NCI-H1930 (cell line): Measurements from ENCODE around the gene GALR3.
A peak's percentile ranks its signal among the peaks of the same experiment; 100 is the strongest.
"Not testable (repeated sequence)": the region's sequence is repeated elsewhere in the genome, so short reads cannot be mapped to it uniquely, and the experiment has no call there.

Experiments used
- DNase-seq, 2 experiments: peaks; one replicate each; lab custom pipeline; 2025; lab: John Stamatoyannopoulos, UW

The GALR3 gene, protein sequence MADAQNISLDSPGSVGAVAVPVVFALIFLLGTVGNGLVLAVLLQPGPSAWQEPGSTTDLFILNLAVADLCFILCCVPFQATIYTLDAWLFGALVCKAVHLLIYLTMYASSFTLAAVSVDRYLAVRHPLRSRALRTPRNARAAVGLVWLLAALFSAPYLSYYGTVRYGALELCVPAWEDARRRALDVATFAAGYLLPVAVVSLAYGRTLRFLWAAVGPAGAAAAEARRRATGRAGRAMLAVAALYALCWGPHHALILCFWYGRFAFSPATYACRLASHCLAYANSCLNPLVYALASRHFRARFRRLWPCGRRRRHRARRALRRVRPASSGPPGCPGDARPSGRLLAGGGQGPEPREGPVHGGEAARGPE

DNA sequence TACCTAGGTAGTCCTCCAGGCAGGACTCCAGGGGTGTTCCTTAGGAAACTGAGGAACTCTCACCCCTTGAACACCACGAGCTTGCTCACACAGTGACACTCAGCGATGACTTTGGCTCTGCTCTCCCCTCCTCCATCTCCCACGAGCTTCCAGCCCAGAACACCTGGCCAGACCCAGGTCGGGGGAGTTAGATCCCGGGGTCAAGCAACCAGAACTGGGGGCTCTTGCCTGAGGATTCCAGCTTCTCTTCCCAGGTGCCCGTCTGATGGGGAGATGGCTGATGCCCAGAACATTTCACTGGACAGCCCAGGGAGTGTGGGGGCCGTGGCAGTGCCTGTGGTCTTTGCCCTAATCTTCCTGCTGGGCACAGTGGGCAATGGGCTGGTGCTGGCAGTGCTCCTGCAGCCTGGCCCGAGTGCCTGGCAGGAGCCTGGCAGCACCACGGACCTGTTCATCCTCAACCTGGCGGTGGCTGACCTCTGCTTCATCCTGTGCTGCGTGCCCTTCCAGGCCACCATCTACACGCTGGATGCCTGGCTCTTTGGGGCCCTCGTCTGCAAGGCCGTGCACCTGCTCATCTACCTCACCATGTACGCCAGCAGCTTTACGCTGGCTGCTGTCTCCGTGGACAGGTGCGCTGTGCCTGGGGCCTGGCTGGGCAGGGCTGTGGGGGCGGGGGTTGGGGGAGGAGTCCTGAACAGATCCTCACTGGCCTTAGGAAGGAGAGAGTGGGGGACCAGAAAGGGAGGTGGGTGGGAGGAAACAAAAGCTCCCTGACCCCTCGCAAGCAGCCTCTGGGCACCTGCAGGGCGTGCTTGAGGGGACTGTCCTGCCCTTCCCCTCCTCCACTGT lies at the start of gene GALR3:
Gene GALR3 (plus strand): TSS at position 249 of the 852 bp plus-strand sequence. CDS start 25 bp downstream, at position 274.
- DNase-seq: no peak

DNA sequence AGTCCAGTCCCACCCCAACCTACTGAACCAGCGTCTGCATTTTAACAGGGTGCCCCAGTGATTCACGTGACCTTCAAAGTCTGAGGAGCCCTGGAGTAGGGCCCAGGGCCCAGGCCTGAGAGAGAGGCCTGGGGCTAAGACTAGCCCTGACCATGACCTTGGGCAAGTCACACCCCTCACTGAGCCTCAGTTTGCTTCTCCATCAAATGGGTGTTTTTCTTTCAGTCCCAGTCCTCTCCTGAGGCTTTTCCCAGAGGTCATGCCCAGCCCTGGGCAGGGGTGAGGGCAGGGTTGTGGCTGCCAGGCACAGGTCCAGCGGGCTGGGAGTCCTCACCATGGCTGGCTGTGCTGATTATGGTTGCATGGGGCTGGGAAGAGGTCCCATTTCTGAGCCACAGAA lies 48.5 kb upstream of the GALR3 start:
- no peak for DNase-seq

DNA sequence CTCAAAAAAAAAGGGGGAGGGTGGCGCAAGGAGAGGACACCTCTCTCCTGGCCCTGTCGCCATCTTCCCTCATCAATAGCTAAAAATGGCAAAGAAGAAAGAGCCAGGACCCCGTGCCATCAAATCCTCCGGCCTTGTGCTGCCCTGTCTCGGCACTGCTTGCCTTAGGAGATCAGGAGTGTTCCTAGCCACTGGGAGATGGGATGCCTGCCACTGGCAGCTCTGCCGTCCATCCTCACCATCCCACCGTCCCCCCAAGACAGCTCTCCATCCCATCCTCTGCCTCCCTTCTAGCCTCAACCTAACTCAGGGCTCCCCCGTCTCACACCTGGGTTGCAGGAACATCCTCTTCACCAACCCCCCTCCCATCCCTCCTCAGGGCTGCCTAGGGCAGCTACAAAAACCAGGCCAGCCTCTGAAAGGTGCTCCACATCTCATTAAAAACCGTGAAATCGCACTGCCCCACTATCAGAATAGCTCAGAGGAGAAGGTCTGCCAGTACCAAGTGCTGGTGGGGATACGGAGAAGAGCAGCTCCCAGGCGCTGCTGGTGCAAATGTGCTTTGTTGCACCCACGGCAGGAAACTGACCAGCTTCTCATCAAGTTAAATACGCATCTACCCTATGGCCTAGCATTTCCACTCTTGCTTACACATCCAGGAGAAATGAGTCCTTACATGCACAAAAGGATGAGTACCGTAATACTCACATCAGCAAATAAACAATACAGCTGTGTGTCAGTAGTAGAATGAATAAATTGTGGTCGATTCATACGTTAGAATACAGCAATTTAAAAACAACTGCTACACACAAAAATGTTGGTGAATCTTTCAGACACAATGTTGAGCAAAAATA lies 47.2 kb upstream of the GALR3 start:
- no peak for DNase-seq

DNA sequence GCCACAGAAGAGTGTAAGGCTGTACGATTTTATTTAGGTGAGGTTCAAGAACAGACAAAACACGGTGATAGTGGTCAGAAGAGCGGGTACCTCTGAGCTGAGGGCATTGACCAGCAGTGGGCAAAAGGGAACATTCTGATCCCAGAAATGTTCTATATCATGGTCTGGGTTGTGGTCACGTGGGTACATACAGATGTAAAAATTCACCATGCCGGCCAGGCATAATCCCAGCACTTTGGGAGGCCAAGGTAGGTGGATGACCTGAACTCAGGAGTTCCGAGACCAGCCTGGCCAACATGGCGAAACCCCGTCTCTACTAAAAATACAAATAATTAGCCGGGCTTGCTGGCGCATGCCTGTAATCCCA lies 46.6 kb upstream of the GALR3 start:
- DNase-seq: no peak

DNA sequence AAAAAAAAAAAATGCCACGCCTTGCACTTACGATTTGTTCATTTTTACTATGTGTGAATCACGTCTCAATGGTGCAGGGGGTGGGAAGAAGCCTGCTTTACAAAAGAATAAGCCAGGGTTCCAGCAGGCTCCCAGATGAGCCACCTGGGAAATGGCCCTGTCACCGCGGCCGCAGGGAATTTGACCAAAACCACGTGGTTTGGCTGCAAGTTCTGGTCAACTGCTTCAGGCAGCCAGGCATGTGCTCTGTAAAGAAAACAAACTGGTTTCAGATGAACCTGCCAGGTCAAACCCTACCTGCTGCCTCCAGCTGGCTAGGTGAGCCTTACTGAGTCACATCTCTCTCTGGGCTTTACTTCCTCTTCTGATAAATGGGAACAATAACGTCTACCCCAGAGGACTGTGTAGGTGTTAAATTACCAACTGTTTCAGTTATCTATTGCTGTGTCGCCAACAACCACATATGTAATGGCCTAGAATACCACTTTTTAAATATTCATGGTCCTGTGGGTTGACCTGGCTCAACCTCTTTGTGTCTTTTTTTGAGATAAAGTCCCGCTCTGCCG lies 46.0 kb upstream of the GALR3 start:
- no peak for DNase-seq

DNA sequence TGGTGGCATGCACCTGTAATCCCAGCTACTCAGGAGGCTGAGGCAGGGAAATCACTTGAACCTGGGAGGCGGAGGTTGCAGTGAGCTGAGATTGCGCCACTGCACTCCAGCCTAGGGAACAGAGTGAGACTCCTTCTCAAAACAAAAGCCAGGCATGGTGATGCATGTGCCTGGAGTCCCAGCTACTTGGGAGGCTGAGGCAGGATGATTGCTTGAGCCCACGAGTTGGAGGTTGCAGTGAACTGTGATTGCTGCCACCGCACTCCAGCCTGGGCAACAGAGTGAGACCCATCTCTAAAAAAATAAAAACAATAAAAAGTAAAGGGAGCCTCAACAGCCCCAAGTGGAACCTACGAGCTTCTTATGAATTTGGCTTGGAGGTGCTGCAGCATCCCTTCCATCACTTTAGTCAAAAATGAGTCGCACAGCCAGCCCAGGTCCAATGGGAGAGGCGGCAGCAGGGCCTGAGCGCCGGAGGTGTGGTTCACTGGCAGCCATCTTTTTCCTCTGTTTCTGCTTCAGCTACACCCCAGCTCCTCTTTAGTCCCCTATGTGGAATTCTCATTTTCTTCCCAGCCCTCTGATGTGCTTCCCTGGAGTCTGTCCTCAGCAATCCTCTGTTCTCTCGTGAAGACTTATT lies 44.7 kb upstream of the GALR3 start:
- no peak for DNase-seq

DNA sequence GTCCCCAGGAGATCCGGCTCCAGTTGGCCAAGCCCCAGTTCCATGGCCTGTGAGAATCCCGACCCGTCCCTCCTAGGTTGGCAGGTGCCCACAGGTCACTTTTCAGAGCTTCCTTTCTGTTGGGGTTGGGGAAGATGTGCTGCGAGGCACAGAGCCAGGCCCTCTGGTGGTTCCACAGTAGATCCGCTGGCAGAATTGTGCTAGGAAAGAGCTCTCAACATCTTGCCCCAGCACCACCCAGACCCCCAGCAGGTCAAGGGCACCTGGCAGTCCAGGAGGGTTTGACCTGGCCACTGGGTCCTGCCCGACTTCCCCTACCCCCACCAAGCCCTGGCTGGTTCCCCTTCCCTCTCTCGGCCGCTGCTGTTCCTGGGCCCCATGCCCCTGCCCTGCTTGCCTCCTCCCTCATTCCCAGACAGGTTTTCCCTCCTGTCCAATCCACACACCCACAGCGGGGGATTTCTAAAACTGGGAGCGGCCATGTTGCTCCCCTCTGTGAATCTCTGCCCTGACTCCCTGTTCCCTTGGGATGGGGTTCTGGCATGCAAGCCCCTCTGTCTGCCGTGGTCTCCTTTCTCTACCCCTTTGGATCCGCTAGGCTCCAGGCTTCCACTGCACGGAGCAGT lies 41.6 kb upstream of the GALR3 start:
- DNase-seq: no peak

DNA sequence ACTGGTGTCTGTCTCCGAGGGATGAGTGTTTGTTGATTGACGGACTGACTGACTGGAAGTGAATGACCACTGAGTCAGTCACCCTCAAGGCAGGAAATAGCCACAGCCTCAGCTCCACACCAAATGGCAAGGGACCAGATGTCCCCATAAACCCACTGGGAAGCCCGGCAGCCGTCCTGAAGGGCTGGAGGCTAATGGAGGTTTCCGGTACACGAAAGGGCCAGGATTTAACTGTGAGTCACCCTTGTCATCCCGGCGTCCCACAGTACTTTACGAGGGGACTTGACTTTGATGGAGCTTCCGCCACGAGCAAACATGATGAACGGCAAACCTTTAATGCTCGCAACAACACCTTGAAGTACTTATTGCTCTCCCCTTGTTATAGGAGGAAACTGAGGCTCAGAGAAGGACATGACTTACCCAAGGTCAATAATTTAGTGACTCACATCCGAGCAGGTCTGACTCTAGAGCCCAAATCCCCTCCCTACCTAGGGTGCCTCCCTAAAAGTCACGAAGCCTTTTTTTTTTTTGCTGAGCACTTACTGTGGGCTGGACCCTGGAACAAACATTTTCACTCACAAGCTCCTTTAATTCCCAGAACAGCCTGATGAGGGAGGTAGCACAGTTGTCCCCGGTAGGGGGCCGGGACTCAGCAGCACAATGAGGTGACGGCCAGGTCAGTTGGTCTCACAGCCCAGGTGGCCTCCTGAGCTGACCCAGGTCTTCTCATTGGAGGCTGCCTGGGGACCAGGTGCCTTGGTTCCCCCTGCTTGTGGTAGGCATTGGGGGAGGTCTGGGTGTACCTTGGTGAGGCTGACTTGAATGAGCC lies 40.6 kb upstream of the GALR3 start:
- DNase-seq: no peak

DNA sequence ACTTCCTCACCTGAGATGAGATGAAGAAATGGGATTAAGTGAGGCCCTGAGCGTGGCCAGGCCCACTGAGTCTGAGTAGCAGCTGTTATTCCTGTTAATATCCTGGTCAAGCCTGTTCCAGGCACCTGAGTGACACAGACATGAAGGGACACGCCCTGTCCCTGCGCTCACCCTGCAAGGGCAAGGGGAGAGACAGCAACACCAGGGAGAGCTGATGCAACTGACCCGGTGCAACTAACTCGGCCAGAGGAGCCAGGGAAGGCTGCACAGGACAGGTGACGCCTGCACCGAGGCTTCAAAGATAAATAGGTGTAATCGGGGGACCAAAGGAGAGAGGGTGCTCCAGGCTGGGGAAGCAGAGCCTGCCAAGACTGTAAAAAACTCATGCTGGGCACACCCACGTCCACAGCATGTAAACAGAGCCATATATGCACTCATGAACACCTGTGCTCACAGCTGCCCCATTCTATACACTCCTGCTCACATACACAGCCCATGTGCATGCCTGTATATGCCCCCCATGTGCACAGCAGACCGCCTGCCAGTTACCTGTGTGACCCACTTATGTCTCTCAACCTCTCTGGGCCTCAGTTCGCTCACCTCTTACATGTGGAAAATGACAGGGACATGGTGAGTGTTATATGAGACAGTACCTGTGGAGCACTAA lies 38.2 kb upstream of the GALR3 start:
- DNase-seq: no peak

DNA sequence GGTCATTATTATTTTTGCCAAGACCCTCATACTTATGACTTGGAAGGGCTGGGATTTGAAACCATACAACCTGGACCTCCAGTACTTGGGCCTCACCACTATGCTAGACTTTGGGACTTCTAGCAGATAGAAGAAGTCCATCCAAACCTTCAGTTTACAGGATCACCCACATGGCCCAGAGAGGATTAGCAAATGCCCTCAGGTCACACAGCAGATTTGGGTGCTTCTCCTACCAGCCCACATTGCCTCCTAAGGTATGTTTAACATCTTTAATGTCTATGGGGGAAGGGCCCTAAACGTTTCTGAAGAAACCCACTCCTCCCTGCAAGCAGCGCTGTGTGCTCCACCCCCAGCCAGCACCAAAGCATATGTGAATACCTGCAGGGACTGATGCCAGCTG lies 32.9 kb upstream of the GALR3 start:
- no peak for DNase-seq

DNA sequence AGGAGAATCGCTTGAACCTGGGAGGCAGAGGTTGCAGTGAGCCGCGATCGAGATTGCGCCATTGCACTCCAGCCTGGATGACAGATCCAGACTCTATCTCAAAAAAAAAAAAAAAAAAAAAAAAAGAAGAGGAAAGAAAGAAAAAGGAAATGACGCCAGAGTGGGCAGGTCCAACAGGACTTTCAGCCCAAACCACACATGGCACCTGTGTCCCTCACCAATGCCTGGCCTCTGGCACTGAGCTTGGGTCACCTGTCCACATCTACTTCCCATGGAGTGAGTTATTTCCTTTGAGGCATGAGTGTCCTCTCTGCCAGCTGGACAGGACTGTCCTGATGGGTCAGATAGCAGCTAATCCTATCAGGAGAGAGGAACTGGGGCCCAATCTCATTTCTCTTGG lies 30.7 kb upstream of the GALR3 start:
- no peak for DNase-seq

DNA sequence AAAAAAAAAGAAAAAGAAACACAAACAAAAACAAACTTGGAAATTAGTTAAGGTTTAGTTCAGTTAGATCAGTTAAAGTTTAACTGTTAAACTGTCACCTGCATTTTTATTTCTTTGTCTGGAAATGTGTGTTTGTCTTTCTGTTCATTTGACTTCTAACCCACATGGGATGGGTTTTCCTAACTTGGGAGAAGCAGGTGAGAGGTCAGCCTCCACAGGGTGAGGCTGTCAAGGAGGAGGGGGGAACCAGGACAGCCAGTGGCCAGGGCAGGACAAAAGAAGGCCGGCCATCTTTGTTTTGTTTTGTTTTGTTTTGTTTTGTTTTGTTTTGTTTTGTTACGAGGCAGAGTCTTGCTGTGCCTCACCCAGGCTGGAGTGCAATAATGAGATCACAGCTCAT lies 28.8 kb upstream of the GALR3 start:
- DNase-seq: no peak

DNA sequence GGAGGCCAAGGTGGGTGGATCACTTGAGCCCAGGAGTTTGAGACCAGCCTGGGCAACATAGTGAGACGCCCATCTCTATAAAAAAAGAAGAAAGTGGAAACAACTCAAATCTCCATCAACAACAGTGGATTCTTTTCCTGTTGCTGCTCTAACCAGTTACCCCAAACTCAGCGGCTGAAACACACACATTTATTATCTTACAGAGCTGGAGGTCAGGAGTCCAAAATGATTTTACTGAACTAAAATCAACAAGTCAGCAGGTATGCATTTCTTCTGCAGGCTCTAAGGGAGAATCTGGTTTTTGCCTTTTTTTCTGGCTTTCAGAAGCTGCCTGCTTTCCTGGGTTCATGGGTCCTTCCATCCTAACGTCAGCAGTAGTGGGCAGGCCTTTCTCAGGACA lies 27.1 kb upstream of the GALR3 start:
- DNase-seq: no peak

DNA sequence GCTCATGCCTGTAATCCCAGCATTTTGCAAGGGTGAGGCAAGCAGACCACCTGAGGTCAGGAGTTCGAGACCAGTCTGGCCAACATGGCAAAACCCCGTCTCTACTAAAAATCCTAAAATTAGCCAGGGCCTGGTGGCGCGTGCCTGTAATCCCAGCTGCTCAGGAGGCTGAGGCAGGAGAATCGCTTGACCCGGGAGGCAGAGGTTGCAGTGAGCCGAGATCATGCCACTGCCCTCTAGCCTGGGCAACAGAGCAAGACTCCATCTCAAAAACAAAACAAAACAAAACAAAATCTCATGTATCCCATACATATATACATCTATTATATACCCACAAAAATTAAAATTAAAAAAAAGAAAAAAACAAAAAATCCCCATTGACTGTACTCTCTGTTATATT lies 25.9 kb upstream of the GALR3 start:
- DNase-seq: not testable (repeated sequence)

DNA sequence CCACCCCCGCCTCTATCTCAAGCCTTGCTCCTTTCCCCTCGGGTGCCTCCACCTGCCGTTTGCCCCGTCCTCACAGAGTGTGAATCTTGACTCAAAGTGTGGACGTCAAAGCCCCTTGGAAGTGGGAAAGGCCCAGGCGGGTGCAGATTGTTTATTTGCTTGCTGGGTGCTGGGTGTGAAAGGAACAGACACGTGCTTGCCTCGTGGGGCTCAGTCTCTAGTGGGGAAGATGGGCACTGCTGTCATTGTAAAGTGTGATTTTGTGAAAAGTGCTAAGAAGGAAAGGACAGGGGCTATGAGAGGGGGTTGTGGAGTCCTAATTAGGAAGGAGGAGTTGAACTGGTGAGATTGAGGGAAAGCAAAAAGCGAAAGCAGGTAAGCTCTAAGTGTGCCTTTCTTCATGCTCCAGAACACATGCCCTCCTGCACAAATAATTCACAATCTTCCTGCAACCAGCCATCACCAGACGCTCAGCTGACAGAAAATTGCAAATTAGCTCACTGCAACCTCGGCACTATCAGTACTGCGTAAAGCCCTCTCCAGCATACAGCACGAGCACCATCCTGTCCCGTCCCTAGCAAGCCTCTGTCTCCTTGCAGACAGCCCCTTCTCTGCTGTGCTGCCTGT lies 25.2 kb upstream of the GALR3 start:
- DNase-seq: no peak

DNA sequence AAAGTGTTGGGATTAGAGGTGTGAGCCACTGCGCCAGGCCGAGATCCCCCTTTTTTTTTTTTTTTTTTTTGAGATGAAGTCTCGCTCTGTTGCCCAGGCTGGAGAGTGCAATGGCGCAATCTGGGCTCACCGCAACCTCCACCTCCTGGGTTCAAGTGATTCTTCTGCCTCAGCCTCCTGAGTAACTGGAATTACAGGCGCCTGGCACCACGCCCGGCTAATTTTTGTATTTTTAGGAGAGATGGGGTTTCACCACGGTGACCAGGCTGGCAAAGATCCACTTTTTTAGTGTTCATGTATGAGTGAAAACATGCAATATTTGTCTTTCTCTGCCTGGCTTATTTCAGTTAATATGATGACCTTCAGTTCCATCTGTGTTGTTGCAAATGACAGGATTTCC lies 23.2 kb upstream of the GALR3 start:
- not testable (repeated sequence) for DNase-seq

DNA sequence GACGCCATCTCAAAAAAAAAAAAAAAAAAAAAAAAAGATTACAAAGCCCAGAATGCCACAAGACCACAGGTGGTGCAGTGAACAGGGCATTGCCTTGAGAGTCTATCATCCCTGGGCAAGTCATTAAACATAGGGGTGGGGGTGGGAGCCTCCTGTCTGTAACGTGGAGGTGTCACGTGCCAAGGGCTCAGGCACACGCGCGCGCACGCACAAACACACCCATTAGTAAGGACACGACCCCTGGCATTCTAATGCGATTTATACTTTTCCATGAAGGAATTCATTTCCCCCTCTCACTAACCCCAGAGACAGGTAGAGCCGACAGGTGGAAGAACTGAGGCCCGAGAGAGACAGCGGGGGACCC lies 21.3 kb upstream of the GALR3 start:
- DNase-seq: no peak

DNA sequence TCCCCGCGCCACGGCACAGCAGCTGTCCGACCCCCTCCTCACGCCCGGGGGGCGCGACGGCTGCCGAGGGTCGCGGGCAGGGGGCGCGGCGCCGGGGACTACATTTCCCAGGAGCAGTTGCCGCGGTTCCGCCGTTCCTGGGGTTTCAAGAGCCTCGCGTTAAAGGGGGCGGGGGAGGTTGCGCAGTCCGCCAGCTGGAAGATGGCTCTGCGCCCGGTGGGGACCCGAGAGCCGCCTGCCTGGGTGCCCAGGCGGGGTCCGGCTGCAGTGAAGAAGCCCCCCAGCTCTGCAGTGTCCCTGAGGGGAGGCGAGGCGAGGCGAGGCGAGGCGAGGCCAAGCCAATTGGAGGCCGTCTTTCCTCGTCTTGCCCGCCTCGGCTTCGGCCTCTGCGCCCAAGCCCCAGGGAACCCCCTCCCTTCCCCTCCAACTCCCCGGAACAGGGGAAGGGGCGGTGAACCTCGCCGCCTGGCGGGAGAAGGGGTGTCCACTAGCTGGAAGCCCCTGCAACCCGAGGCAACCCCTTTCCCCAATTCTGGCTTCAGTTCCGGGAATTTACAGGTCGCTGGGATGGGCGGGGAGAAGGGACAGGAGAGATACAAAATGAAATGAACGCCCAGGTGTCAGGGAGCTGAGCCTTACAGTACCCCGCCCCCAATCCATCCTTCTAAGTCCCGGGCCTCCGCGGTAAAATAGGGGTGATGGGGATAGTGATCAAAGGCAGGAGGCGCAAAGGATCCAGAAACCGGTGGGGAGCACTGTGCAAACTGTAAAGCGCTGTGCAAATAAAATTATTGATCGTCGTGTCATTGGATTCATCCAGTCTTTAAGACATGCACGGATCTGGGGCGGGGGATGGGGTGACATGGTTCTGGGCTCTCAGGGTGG lies 20.6 kb upstream of the GALR3 start:
- peak; percentile 73 to 76 for DNase-seq
